GM12878 (cell line): ENCODE results near the gene MEX3D.

Experiments
- GABPA ChIP-seq: IDR thresholded peaks from 2 replicates; pipeline ENCODE4 v1.6.1; 2014; ENCODE audit warnings: antibody characterized with exemption, low read depth, mild to moderate bottlenecking, inconsistent platforms
- NRF1 ChIP-seq: conservative IDR thresholded peaks from 2 replicates; pipeline ENCODE4 v1.6.1; 2011; ENCODE audit warnings: mild to moderate bottlenecking, low read depth, low read length, improper control_type of control experiment
- SRF ChIP-seq, 2 experiments: IDR thresholded peaks; 2 replicates each; pipeline ENCODE4 v1.6.1; 2011; ENCODE audit warnings: low read depth in 2 of 2, low read length in 2 of 2, mild to moderate bottlenecking in 1 of 2, moderate library complexity in 1 of 2
- TARDBP ChIP-seq: IDR thresholded peaks from 2 replicates; pipeline ENCODE4 v1.6.1; 2016; ENCODE audit warnings: borderline replicate concordance
- TCF12 ChIP-seq: IDR thresholded peaks from 2 replicates; pipeline ENCODE4 v1.6.1; 2011; ENCODE audit warnings: low read depth, mild to moderate bottlenecking, low read length

GRCh38 chr19:1592755-1593500 is 24.8 kb upstream of the MEX3D start, which contains the start of gene MBD3:
- TF ChIP-seq TARDBP (no peak), GABPA (no peak), NRF1 (peak; percentile 68), TCF12 (no peak), SRF (IDR thresholded peaks at IDR 0.05; ENCODE audit: low read depth in 2 of 2, low read length in 2 of 2) (no peak)
